Measurements from ENCODE around the gene PLEKHG5. TPM values are rescaled to one million over a fixed set of nuclear protein-coding genes. Genes with fewer than 3 reads are reported as not detected.
A peak's percentile ranks its signal among the peaks of the same experiment; 100 is the strongest.
"Not testable (repeated sequence)": the region's sequence is repeated elsewhere in the genome, so short reads cannot be mapped to it uniquely, and the experiment has no call there.

PLEKHG5 gene
- total and polyA plus RNA-seq, 10 of the 15 experiments (the other 5 are each of a cell fraction or from before 2014, with no cell fraction given): 0.04 to 1.1 (median 0.18) TPM; not detected in 1

- POLR2A ChIA-PET: interaction anchor here (0.6 to 0.9 kb wide), 2 partner anchors 14 to 170 kb away, joined by 3 to 4 read pairs; no protein-coding TSS in a partner anchor
- FAIRE-seq; H3K9ac ChIP-seq (ENCODE audit: control insufficient read depth, insufficient read depth, low read length): not testable (repeated sequence)
Measured at GRCh38 chr1:6437012-6437700, 54.3 kb downstream of the PLEKHG5 start.

GRCh38 chr1:6436277-6436676, 55.2 kb downstream of the PLEKHG5 start:
- SMC1A ChIA-PET (ENCODE audit: uncharacterized antibody, unreplicated experiment); FAIRE-seq; H3K36me3 ChIP-seq (ENCODE audit: control insufficient read depth in 2 of 2, insufficient read depth in 2 of 2, low read length in 1 of 2); H3K79me2 ChIP-seq (ENCODE audit: control insufficient read depth, insufficient read depth, low read length); H4K20me1 ChIP-seq (ENCODE audit: control insufficient read depth, insufficient read depth); intact Hi-C loops (cut with micrococcal nuclease; ENCODE audit: unreplicated experiment); H2AFZ ChIP-seq (ENCODE audit: control insufficient read depth, low read depth, low read length); H3K4me1 ChIP-seq (ENCODE audit: control insufficient read depth, insufficient read depth, low read length); H3K9ac ChIP-seq (ENCODE audit: control insufficient read depth, insufficient read depth, low read length); H3K4me2 ChIP-seq (ENCODE audit: control insufficient read depth, insufficient read depth); DNase-seq (ENCODE audit: low read depth, low spot score); H3K9me3 ChIP-seq (replicated peaks; ENCODE audit: control insufficient read depth, insufficient read depth, low read length); in situ Hi-C loops (cut with MboI); H3K27me3 ChIP-seq (replicated peaks in 1 of 2; ENCODE audit: control insufficient read depth in 2 of 2, insufficient read depth in 2 of 2, low read length in 1 of 2); H3K4me3 ChIP-seq; ATAC-seq; BruUV-seq (replicated peaks); H3K27ac ChIP-seq (ENCODE audit: control insufficient read depth, insufficient read depth): not testable (repeated sequence)
- CTCF ChIA-PET: interaction anchor here (0.8 to 5.3 kb wide), 3 partner anchors 13 to 190 kb away, joined by 4 to 86 read pairs (median 29); no protein-coding TSS in a partner anchor
- POLR2A ChIA-PET: interaction anchor here (0.5 kb wide), 1 partner anchor 144 kb away, joined by 3 read pairs; the partner anchor contains the start of gene ZBTB48
- 2% methylated on average over 3 of the region's 3 CpGs for WGBS (ENCODE audit: insufficient coverage, insufficient replicate concordance, low lambda C conversion rate, missing lambda C conversion rate)
- RAD21 ChIA-PET (ENCODE audit: unreplicated experiment): interaction anchor here (4.2 kb wide), 1 partner anchor 14 kb away, joined by 44 read pairs; no protein-coding TSS in a partner anchor

More at GRCh38 chr1:6437012-6437700, 54.3 kb downstream of the PLEKHG5 start:
- H3K79me2 ChIP-seq (ENCODE audit: control insufficient read depth, insufficient read depth, low read length); H3K27me3 ChIP-seq (replicated peaks in 1 of 2; ENCODE audit: control insufficient read depth in 2 of 2, insufficient read depth in 2 of 2, low read length in 1 of 2); H4K20me1 ChIP-seq (ENCODE audit: control insufficient read depth, insufficient read depth); H3K4me3 ChIP-seq; H3K4me2 ChIP-seq (ENCODE audit: control insufficient read depth, insufficient read depth); H3K36me3 ChIP-seq (ENCODE audit: control insufficient read depth in 2 of 2, insufficient read depth in 2 of 2, low read length in 1 of 2); H3K4me1 ChIP-seq (ENCODE audit: control insufficient read depth, insufficient read depth, low read length); H3K9me3 ChIP-seq (replicated peaks; ENCODE audit: control insufficient read depth, insufficient read depth, low read length); in situ Hi-C loops (cut with MboI); intact Hi-C loops (cut with micrococcal nuclease; ENCODE audit: unreplicated experiment); H2AFZ ChIP-seq (ENCODE audit: control insufficient read depth, low read depth, low read length); DNase-seq (ENCODE audit: low read depth, low spot score); H3K27ac ChIP-seq (ENCODE audit: control insufficient read depth, insufficient read depth); BruUV-seq (replicated peaks); ATAC-seq: not testable (repeated sequence)
- SMC1A ChIA-PET (ENCODE audit: uncharacterized antibody, unreplicated experiment): interaction anchor here (0.8 to 2.5 kb wide), 7 partner anchors 11 to 191 kb away, joined by 3 to 17 read pairs (median 5); no protein-coding TSS in a partner anchor
- 17% methylated on average over 21 of the region's 22 CpGs for WGBS (ENCODE audit: insufficient coverage, insufficient replicate concordance, low lambda C conversion rate, missing lambda C conversion rate)
- CTCF ChIA-PET: interaction anchor here (0.5 to 8.0 kb wide), 22 partner anchors 7 to 202 kb away, joined by 3 to 137 read pairs (median 5); partner anchors contain the start of genes ESPN and HES2
- TF ChIP-seq CTCF (IDR thresholded peaks at IDR 0.05 in 2 of 3, conservative IDR thresholded peaks at IDR 0.05 in 1 of 3; ENCODE audit: control insufficient read depth in 2 of 3, extremely low read depth in 1 of 3, insufficient read depth in 1 of 3, low read depth in 3 of 3, low read length in 3 of 3): 0 out of 6 replicates have a peak, but pooled peaks of 2 of the 3 experiments have one; percentile 2 to 12
- RAD21 ChIA-PET (ENCODE audit: unreplicated experiment): interaction anchor here (0.8 to 4.2 kb wide), 6 partner anchors 15 to 89 kb away, joined by 3 to 44 read pairs (median 6); no protein-coding TSS in a partner anchor

Data from GM12878 (cell line).